22Rv1 (cell line): ENCODE data around the gene KAZN.

Experiments used
- H3K27ac ChIP-seq: fragments of 450-650 bp; 2 replicates; pipeline ENCODE4 v1.5.1; 2017
- ZFX ChIP-seq: fragments of 450-650 bp; IDR thresholded peaks from 2 replicates; pipeline ENCODE4 v1.6.1; 2017; ENCODE audit warnings: antibody characterized with exemption, borderline replicate concordance
- TF ChIP-seq, protein P1 (sequence below): fragments of 450-650 bp; IDR thresholded peaks from 2 replicates; pipeline ENCODE4 v1.5.1; 2017; ENCODE audit warnings: mild to moderate bottlenecking

KAZN gene

DNA sequence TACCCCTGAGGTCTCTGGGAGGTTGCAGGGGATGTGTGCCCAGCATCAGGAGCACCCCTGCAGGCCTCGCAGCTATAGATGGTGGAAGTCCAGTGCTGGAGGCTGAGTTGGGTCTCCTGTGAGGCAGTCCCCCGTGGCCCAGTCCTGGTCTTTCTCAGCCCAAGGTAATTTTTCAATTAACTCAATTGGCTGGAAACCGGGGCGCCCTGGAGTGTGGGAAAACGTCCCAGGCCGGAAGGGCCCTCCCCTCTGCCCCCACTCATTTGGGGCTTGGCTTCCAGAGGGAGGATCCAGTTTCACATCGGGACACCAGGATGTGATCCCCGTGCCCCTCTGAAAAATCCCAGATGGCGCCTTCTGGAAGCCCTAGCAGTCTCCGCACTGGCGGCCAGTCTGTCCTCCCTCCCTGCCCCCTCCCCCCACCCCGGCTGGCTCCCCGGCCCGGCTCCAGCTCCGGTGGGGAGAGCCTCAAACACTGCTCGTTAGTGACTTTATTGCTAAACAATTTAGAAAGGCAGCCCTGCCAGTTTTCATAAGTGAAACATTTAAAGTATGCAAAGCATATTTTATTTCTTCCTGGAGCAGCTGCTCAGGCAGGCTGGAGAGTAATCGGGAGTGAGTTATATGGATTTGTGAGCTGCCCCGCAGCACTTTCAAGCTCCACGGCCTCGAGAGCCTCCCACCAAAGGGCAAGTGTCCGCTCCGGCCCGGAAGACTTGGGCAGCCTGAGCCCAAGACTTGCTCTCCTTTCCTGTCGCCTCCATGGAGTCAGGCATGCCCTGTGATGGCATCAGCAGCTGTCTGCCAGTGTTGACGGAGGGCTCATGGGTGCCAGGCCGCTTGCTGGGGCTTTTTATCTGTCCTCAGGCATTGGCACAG, 346.9 kb downstream of the KAZN start:
- TF ChIP-seq, protein P1, sequence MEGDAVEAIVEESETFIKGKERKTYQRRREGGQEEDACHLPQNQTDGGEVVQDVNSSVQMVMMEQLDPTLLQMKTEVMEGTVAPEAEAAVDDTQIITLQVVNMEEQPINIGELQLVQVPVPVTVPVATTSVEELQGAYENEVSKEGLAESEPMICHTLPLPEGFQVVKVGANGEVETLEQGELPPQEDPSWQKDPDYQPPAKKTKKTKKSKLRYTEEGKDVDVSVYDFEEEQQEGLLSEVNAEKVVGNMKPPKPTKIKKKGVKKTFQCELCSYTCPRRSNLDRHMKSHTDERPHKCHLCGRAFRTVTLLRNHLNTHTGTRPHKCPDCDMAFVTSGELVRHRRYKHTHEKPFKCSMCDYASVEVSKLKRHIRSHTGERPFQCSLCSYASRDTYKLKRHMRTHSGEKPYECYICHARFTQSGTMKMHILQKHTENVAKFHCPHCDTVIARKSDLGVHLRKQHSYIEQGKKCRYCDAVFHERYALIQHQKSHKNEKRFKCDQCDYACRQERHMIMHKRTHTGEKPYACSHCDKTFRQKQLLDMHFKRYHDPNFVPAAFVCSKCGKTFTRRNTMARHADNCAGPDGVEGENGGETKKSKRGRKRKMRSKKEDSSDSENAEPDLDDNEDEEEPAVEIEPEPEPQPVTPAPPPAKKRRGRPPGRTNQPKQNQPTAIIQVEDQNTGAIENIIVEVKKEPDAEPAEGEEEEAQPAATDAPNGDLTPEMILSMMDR, result no peak
- TF ChIP-seq ZFX, result no peak
- H3K27ac ChIP-seq, result no peak overlapping the region

DNA sequence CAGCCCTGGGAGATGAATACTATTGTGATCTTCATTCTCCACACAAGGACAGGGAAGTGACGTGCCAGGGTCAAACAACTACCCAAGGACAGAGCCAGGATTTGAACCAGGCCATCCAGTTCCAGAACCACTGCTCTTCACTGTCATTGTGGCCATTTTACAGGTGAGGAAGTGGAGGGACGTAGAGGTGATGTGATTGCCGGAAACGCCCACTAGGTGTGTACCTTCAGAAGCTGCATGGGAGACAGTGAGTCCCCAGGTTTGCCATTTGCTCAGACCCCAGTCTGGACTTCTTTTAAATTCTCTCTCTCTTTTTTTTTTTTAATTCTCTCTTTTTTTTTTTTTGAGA, 347.5 kb downstream of the KAZN start:
- H3K27ac ChIP-seq, result no peak overlapping the region

DNA sequence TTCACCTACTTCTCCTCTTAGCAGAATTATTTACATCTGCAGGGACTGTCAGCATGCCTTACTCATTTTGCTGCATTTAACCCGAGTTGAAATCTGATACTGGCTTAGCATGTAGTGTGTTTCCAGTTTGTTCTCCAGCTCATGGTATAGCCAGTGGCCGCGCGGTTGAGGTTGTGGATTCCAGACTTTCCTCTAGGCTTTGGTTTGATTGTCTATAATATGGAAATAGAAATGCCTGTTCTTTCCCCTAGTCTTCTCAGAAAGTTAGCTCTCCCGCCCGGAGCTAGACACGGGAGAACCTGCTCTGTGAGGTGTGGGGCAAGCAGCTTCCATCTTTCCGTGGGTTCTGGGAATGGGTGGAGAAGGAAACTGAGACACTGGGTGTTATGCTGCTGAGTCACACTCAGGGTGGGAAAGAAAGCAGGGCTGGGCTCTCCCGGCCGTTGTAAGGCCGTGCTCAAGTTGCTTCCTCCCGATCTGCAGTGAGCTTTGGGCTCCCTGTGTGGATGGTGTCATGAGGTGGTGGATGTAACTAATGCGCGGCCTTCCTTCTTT, 348.3 kb downstream of the KAZN start:
- no peak overlapping the region for H3K27ac ChIP-seq
- TF ChIP-seq, protein P1, result no peak
- TF ChIP-seq ZFX, result no peak

More for the DNA sequence above, 347.5 kb downstream of the KAZN start:
- TF ChIP-seq, protein P1, result no peak
- TF ChIP-seq ZFX, result no peak

DNA sequence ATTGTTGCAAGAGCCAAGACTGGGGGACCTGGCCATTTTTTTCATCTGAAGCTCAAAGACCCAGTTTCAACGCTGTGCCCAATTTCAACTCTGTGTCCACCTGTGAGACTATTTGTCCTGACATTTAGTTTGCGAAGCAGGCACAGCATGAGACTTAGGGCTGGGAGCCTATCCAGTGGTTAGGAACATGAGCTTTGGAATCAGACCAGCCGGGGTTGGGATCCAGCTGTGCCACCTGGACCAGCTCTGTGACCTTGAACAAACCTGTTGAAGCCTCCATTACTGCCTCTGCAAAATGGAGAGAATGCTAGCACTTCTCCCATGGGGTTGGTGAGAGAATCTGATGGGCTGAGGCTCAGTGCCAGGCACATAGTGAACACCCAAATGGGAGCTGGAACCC, 348.9 kb downstream of the KAZN start:
- TF ChIP-seq, protein P1, result no peak
- no peak for TF ChIP-seq ZFX
- no peak overlapping the region for H3K27ac ChIP-seq

DNA sequence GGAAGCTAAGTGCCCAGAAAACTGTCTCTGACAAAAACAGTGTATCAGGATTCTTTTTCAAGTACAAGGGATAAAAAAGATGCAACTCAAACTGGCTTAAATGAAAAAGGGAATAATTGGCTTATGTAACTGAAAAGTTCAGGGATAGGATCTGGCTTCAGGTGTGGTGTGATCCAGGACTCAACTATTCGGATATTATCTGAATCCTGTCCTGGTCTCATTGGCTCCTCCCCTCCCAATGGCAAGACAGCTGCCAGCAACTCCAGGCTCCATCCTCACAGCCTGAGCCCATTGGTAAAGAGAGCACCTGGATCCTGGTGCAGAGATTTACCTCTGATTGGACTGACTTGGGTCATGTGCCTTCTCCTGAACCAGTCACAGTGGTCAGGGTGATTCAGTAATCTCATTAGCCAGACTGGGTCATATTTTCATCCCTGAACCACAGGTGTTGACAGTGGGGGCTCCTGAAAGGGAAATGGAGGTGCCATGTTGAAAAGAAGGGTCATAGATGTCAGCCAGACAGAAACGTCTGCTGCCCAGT, 349.7 kb downstream of the KAZN start:
- TF ChIP-seq, protein P1, result no peak
- no peak for TF ChIP-seq ZFX
- H3K27ac ChIP-seq, result no peak overlapping the region

DNA sequence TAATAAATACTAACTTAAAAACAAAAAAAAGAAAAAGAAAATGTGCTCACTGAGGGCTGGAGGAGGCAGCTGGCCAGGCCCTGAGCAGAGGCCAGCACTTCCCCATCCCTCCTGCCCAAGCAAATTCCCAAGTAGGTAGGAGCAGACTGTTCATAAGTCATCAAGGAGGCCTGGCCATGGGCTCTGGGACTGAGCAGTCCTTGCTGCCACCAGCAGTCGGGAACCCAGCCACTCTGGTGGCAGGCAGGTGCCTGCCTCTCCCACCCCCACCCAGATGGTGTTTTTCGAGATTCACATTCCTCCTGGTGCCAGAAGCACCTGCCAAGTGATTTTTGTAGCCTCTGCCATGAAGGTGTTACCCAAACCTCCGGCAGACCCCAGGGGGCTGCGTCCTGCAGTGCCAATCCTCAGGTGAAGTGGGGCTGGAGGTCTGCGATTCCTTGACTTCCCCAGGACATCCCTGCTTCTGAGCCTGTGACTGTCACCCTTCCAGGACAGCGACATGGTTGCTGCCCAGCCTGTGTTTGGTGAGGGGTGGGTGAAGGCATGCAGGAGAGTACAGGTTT, 350.9 kb downstream of the KAZN start:
- H3K27ac ChIP-seq, result no peak overlapping the region
- no peak for TF ChIP-seq ZFX
- TF ChIP-seq, protein P1, result no peak
